ENCODE measurements around the gene ABCC10. TPM values are rescaled to one million over a fixed set of nuclear protein-coding genes. Genes with fewer than 3 reads are reported as not detected.

The ABCC10 gene
- polyA plus RNA-seq, 1 experiment: 27.8 TPM

DNA sequence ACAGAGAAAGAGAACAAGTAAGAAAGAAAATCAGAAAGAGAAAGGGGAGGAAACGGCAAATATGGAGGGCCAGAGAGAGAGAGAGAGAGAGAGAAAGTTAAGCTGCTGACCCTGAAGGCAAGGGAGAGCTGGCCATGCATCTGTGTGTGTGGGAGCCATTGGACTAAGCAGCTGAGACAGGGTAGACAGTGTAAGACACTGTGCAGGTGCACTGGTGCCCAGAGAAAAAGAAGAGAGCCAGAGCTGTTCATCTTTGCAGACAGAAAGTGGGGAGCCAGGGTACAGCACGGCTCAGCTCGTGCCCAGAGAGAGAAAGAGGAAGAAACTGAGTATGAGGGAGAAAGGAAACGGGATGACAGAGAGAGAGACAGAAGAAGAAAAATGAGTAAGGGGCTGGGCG, 33.7 kb upstream of the ABCC10 start:
- TF ChIP-seq CTCF (IDR thresholded peaks at IDR 0.05; ENCODE audit: insufficient read depth, low read depth, low read length): no peak
- POLR2A ChIA-PET: no interaction called here
- peaks cover 1% of the 10 kb centered on the region; the same call in 1 of the 2 replicates for H3K27me3 ChIP-seq (ENCODE audit: control insufficient read depth, insufficient read depth, low read length)
- DNase-seq (ENCODE audit: low read depth): no peak
- no peaks in the 10 kb centered on the region for H3K36me3 ChIP-seq (ENCODE audit: control insufficient read depth, insufficient read depth, low read length)
- CTCF ChIA-PET: interaction anchor here (0.9 kb wide), 1 partner anchor 16 kb away, joined by 3 read pairs; no protein-coding TSS in a partner anchor
- no peak overlapping the region for H3K4me3 ChIP-seq (ENCODE audit: low read depth, low read length)

DNA sequence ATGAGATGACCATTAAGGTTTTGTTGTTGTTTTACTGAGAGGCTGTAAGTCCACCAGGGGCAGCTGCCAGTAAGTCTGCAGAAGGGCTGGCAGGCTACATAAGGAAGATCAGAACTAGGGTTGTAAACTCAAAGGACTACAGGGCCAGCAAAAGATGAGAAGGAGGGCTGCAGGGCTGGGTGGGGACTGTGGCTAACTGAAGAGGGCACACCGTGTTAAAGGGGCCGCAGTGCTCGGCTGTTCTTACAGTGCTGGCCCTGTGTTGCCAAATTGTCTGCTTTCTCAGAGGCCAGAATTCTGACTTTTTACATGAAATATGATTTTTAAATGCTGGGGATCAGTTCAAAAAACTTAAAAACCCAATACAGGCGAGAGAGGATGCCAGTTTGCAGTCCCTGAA, 32.4 kb upstream of the ABCC10 start:
- Histone ChIP-seq H3K36me3 (ENCODE audit: control insufficient read depth, insufficient read depth, low read length) (no peaks in the 10 kb centered on the region), H3K4me3 (ENCODE audit: low read depth, low read length) (no peak overlapping the region), H3K27me3 (ENCODE audit: control insufficient read depth, insufficient read depth, low read length) (peaks cover 1% of the 10 kb centered on the region; the same call in 1 of the 2 replicates)
- no peak for DNase-seq (ENCODE audit: low read depth)
- POLR2A ChIA-PET: no interaction called here
- CTCF ChIA-PET: interaction anchor here (1.0 kb wide), 1 partner anchor 10 kb away, joined by 3 read pairs; no protein-coding TSS in a partner anchor
- TF ChIP-seq CTCF (IDR thresholded peaks at IDR 0.05; ENCODE audit: insufficient read depth, low read depth, low read length): no peak

- ChIA-PET CTCF (no interaction called here), POLR2A (no interaction called here)
- no peak for DNase-seq (ENCODE audit: low read depth)
- no peak overlapping the region for H3K4me3 ChIP-seq (ENCODE audit: low read depth, low read length)
- peaks cover 6% of the 10 kb centered on the region for H3K27me3 ChIP-seq (ENCODE audit: control insufficient read depth, insufficient read depth, low read length)
- no peak for TF ChIP-seq CTCF (IDR thresholded peaks at IDR 0.05; ENCODE audit: insufficient read depth, low read depth, low read length)
- no peaks in the 10 kb centered on the region for H3K36me3 ChIP-seq (ENCODE audit: control insufficient read depth, insufficient read depth, low read length)
These were observed 31.6 kb upstream of the ABCC10 start for GRCh38 chr6:43395776-43396175.

- Histone ChIP-seq H3K27me3 (ENCODE audit: control insufficient read depth, insufficient read depth, low read length) (peaks cover 6% of the 10 kb centered on the region), H3K36me3 (ENCODE audit: control insufficient read depth, insufficient read depth, low read length) (no peaks in the 10 kb centered on the region), H3K4me3 (ENCODE audit: low read depth, low read length) (no peak overlapping the region)
- ChIA-PET CTCF (no interaction called here), POLR2A (no interaction called here)
- DNase-seq (ENCODE audit: low read depth): no peak
- TF ChIP-seq CTCF (IDR thresholded peaks at IDR 0.05; ENCODE audit: insufficient read depth, low read depth, low read length): no peak
These were observed 30.8 kb upstream of the ABCC10 start for GRCh38 chr6:43396408-43397149.

GRCh38 chr6:43399932-43400487, 27.3 kb upstream of the ABCC10 start:
- no peak for TF ChIP-seq CTCF (IDR thresholded peaks at IDR 0.05; ENCODE audit: insufficient read depth, low read depth, low read length)
- ChIA-PET CTCF (interaction anchor here (1.6 kb wide), 1 partner anchor 22 kb away, joined by 4 read pairs; no protein-coding TSS in a partner anchor), POLR2A (no interaction called here)
- H3K4me3 ChIP-seq (ENCODE audit: low read depth, low read length): no peak overlapping the region
- DNase-seq (ENCODE audit: low read depth): no peak
- no peaks in the 10 kb centered on the region for H3K36me3 ChIP-seq (ENCODE audit: control insufficient read depth, insufficient read depth, low read length)
- peaks cover 6% of the 10 kb centered on the region for H3K27me3 ChIP-seq (ENCODE audit: control insufficient read depth, insufficient read depth, low read length)

Data from BJ (cell line).